ENCODE results near the gene RMP24.

RMP24 gene

DNA sequence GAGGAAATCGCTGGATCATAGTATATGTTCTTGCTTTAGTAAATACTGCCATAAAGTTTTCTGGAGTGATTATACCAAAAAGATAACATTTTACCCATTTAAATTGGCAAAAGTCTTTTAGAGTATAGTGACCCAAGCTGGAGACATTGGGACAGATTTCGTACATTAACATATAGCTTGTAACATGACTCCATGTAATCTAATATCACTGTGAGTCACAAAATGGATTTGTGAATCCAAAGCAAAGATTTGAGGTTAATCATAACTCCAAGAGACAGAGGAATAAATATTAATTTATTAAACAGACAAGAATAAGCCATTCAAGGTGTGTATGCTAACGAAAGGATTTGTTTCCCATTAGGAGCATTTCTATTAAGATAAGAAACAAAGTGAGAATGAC is 45.0 kb upstream of the RMP24 start:
- H3K27ac ChIP-seq (ENCODE audit: low read depth, low read length, poor library complexity, severe bottlenecking) = no peak overlapping the region
- H4K20me1 ChIP-seq (ENCODE audit: insufficient read depth, low read length) = no peaks in the 10 kb centered on the region
- H3K9me2 ChIP-seq (ENCODE audit: low read depth, low read length) = no peaks in the 10 kb centered on the region
- no peaks in the 10 kb centered on the region for H3K4me1 ChIP-seq (ENCODE audit: insufficient read depth, low read length, severe bottlenecking)
- no peak overlapping the region for H2AFZ ChIP-seq (ENCODE audit: low read length)
- H3F3A ChIP-seq (ENCODE audit: insufficient read depth, low read length) = no peaks in the 10 kb centered on the region
- no peaks in the 10 kb centered on the region for H3K27me3 ChIP-seq (ENCODE audit: insufficient read depth, low read length)
- TF ChIP-seq CTCF (IDR thresholded peaks at IDR 0.05; ENCODE audit: low read length) (no peak), EZH2 (IDR thresholded peaks at IDR 0.05; ENCODE audit: borderline replicate concordance, low read length) (no peak)
- no peaks in the 10 kb centered on the region for H3K9me3 ChIP-seq (ENCODE audit: low read length)
- no peak overlapping the region for H3K4me2 ChIP-seq (ENCODE audit: low read length)
- H3K36me3 ChIP-seq (ENCODE audit: insufficient read depth, low read length) = no peaks in the 10 kb centered on the region
- H3K9ac ChIP-seq (ENCODE audit: low read length) = no peak overlapping the region
- no peaks in the 10 kb centered on the region for H3K79me2 ChIP-seq (ENCODE audit: insufficient read depth, low read length)
- no peak overlapping the region for H3K4me3 ChIP-seq (ENCODE audit: low read depth, low read length, poor library complexity, severe bottlenecking)

GRCh38 chr18:35933982-35934381 is 38.5 kb upstream of the RMP24 start:
- H2AFZ ChIP-seq (ENCODE audit: low read length) = no peak overlapping the region
- no peak overlapping the region for H3K27ac ChIP-seq (ENCODE audit: low read depth, low read length, poor library complexity, severe bottlenecking)
- H4K20me1 ChIP-seq (ENCODE audit: insufficient read depth, low read length) = no peaks in the 10 kb centered on the region
- no peaks in the 10 kb centered on the region for H3K9me2 ChIP-seq (ENCODE audit: low read depth, low read length)
- no peak overlapping the region for H3K4me2 ChIP-seq (ENCODE audit: low read length)
- H3K36me3 ChIP-seq (ENCODE audit: insufficient read depth, low read length) = no peaks in the 10 kb centered on the region
- no peak overlapping the region for H3K4me3 ChIP-seq (ENCODE audit: low read depth, low read length, poor library complexity, severe bottlenecking)
- no peak overlapping the region for H3K9ac ChIP-seq (ENCODE audit: low read length)
- H3F3A ChIP-seq (ENCODE audit: insufficient read depth, low read length) = no peaks in the 10 kb centered on the region
- H3K9me3 ChIP-seq (ENCODE audit: low read length) = no peaks in the 10 kb centered on the region
- H3K79me2 ChIP-seq (ENCODE audit: insufficient read depth, low read length) = no peaks in the 10 kb centered on the region
- H3K4me1 ChIP-seq (ENCODE audit: insufficient read depth, low read length, severe bottlenecking) = no peaks in the 10 kb centered on the region
- no peaks in the 10 kb centered on the region for H3K27me3 ChIP-seq (ENCODE audit: insufficient read depth, low read length)
- TF ChIP-seq CTCF (IDR thresholded peaks at IDR 0.05; ENCODE audit: low read length) (no peak), EZH2 (IDR thresholded peaks at IDR 0.05; ENCODE audit: borderline replicate concordance, low read length) (no peak)

DNA sequence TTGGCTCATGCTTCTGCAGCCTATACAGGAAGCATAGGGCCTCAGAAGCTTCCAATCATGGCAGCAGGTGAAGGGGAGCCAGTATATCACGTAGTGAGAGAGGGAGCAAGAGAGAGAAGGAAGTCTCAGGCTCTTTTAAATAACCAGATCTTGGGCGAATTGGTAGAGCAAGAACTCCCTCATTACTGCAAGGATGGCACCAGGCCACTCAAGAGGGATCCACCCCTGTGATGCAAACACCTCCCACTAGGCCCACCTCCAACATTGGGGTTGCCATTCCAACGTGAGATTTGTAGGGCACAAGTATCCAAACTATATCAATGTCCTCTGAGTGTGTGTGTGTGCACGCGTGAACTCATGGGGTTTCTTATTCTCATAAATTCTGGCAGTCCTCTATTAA is 37.6 kb upstream of the RMP24 start:
- no peak for TF ChIP-seq EZH2 (IDR thresholded peaks at IDR 0.05; ENCODE audit: borderline replicate concordance, low read length)
- no peak for TF ChIP-seq CTCF (IDR thresholded peaks at IDR 0.05; ENCODE audit: low read length)
- H3K9me2 ChIP-seq (ENCODE audit: low read depth, low read length) = no peaks in the 10 kb centered on the region
- no peak overlapping the region for H3K4me2 ChIP-seq (ENCODE audit: low read length)
- no peaks in the 10 kb centered on the region for H3K9me3 ChIP-seq (ENCODE audit: low read length)
- H3K79me2 ChIP-seq (ENCODE audit: insufficient read depth, low read length) = no peaks in the 10 kb centered on the region
- no peaks in the 10 kb centered on the region for H3K27me3 ChIP-seq (ENCODE audit: insufficient read depth, low read length)
- H2AFZ ChIP-seq (ENCODE audit: low read length) = no peak overlapping the region
- H3K4me1 ChIP-seq (ENCODE audit: insufficient read depth, low read length, severe bottlenecking) = no peaks in the 10 kb centered on the region
- H3K27ac ChIP-seq (ENCODE audit: low read depth, low read length, poor library complexity, severe bottlenecking) = no peak overlapping the region
- no peaks in the 10 kb centered on the region for H3K36me3 ChIP-seq (ENCODE audit: insufficient read depth, low read length)
- no peaks in the 10 kb centered on the region for H3F3A ChIP-seq (ENCODE audit: insufficient read depth, low read length)
- no peak overlapping the region for H3K4me3 ChIP-seq (ENCODE audit: low read depth, low read length, poor library complexity, severe bottlenecking)
- no peak overlapping the region for H3K9ac ChIP-seq (ENCODE audit: low read length)
- no peaks in the 10 kb centered on the region for H4K20me1 ChIP-seq (ENCODE audit: insufficient read depth, low read length)
